Measurements from ENCODE around the gene TGFBRAP1.
"Not testable (repeated sequence)": the region's sequence is repeated elsewhere in the genome, so short reads cannot be mapped to it uniquely, and the experiment has no call there.

The TGFBRAP1 gene

GRCh38 chr2:105274046-105274445, 55.5 kb downstream of the TGFBRAP1 start:
- DNase-seq (ENCODE audit: low read depth in 3 of 3), result no peak

- DNase-seq (ENCODE audit: low read depth in 3 of 3), result no peak
Observed at GRCh38 chr2:105272176-105272575, 57.4 kb downstream of the TGFBRAP1 start.

- DNase-seq (ENCODE audit: low read depth in 3 of 3), result no peak
Observed at GRCh38 chr2:105271393-105272045, 58.0 kb downstream of the TGFBRAP1 start.

GRCh38 chr2:105269426-105269825, 60.1 kb downstream of the TGFBRAP1 start:
- no peak for DNase-seq (ENCODE audit: low read depth in 3 of 3)

GRCh38 chr2:105262651-105263091, 66.9 kb downstream of the TGFBRAP1 start:
- DNase-seq (ENCODE audit: low read depth in 3 of 3), result no peak

- no peak for DNase-seq (ENCODE audit: low read depth in 3 of 3)
Observed at GRCh38 chr2:105261061-105261460, 68.5 kb downstream of the TGFBRAP1 start.

GRCh38 chr2:105258835-105259350, 70.6 kb downstream of the TGFBRAP1 start:
- no peak for DNase-seq (ENCODE audit: low read depth in 3 of 3)

GRCh38 chr2:105257981-105258380, 71.6 kb downstream of the TGFBRAP1 start:
- no peak for DNase-seq (ENCODE audit: low read depth in 3 of 3)

- DNase-seq (ENCODE audit: low read depth in 3 of 3), result no peak
Observed at GRCh38 chr2:105256431-105257047, 73.0 kb downstream of the TGFBRAP1 start.

- DNase-seq (ENCODE audit: low read depth in 3 of 3), result no peak
Observed at GRCh38 chr2:105255979-105256378, 73.6 kb downstream of the TGFBRAP1 start.

GRCh38 chr2:105254531-105255210, 74.9 kb downstream of the TGFBRAP1 start:
- no peak for DNase-seq (ENCODE audit: low read depth in 3 of 3)

- no peak for DNase-seq (ENCODE audit: low read depth in 3 of 3)
Observed at GRCh38 chr2:105252271-105252670, 77.3 kb downstream of the TGFBRAP1 start.

GRCh38 chr2:105251016-105251648, 78.4 kb downstream of the TGFBRAP1 start:
- DNase-seq (ENCODE audit: low read depth in 3 of 3), result not testable (repeated sequence)

GRCh38 chr2:105249891-105250290, 79.6 kb downstream of the TGFBRAP1 start:
- no peak for DNase-seq (ENCODE audit: low read depth in 3 of 3)

- DNase-seq (ENCODE audit: low read depth in 3 of 3), result no peak
Observed at GRCh38 chr2:105249181-105249580, 80.4 kb downstream of the TGFBRAP1 start.

- no peak for DNase-seq (ENCODE audit: low read depth in 3 of 3)
Observed at GRCh38 chr2:105248316-105249070, 81.0 kb downstream of the TGFBRAP1 start.

GRCh38 chr2:105244451-105244850, 85.1 kb downstream of the TGFBRAP1 start:
- DNase-seq (ENCODE audit: low read depth in 3 of 3), result no peak

GRCh38 chr2:105243961-105244360, 85.6 kb downstream of the TGFBRAP1 start:
- no peak for DNase-seq (ENCODE audit: low read depth in 3 of 3)

- no peak for DNase-seq (ENCODE audit: low read depth in 3 of 3)
Observed at GRCh38 chr2:105242286-105242993, 87.1 kb downstream of the TGFBRAP1 start.

GRCh38 chr2:105241443-105241842, 88.1 kb downstream of the TGFBRAP1 start, which contains the start of gene GPR45:
Gene GPR45 (plus strand): TSS chr2:105241743. CDS start chr2:105241859, 116 bp downstream.
- no peak for DNase-seq (ENCODE audit: low read depth in 3 of 3)

- DNase-seq (ENCODE audit: low read depth in 3 of 3), result no peak
Observed at GRCh38 chr2:105239924-105240323, 89.6 kb downstream of the TGFBRAP1 start.
